NT2/D1 (cell line): ENCODE data around the gene SNF8.

Experiments
- SUZ12 ChIP-seq: IDR thresholded peaks from 2 replicates; pipeline ENCODE4 v1.6.1; 2011; ENCODE audit not compliant: insufficient read length, insufficient read depth; ENCODE audit errors: extremely low read depth
- YY1 ChIP-seq: IDR thresholded peaks from 2 replicates; pipeline ENCODE4 v1.6.1; 2011; ENCODE audit not compliant: insufficient read length, insufficient read depth

GRCh38 chr17:48990882-48991357 is 46.3 kb upstream of the SNF8 start:
- no peak for TF ChIP-seq YY1
- no peak for TF ChIP-seq SUZ12
